Spinal cord (tissue), 10 donors: Measurements from ENCODE around the gene PIGB. TPM values are rescaled to one million over a fixed set of nuclear protein-coding genes. Genes with fewer than 3 reads are reported as not detected.
"Not testable (repeated sequence)": the region's sequence is repeated elsewhere in the genome, so short reads cannot be mapped to it uniquely, and the experiment has no call there.

Experiments
- DNase-seq, 6 donors: peaks; one replicate each; pipeline versions ENCODE4 v3.0.0 to v3.0.0-alpha.2; 2013 to 2015; ENCODE audit warnings: low spot score in 6 of 6, low read depth in 4 of 6
- H3K27ac ChIP-seq: one replicate; pipeline ENCODE4 v1.5.1; 2013; ENCODE audit warnings: low read depth, low read length, control low read depth
- H3K27me3 ChIP-seq: one replicate; pipeline ENCODE4 v1.6.1; 2013; ENCODE audit warnings: low read length; ENCODE audit not compliant: control insufficient read depth, insufficient read depth
- H3K36me3 ChIP-seq: one replicate; pipeline ENCODE4 v1.6.1; 2013; ENCODE audit warnings: low read length; ENCODE audit not compliant: control insufficient read depth, insufficient read depth
- H3K4me1 ChIP-seq: one replicate; pipeline ENCODE4 v1.6.1; 2013; ENCODE audit warnings: low read length; ENCODE audit not compliant: control insufficient read depth, insufficient read depth
- H3K4me3 ChIP-seq: one replicate; pipeline ENCODE4 v1.5.1; 2013; ENCODE audit warnings: low read depth, low read length, control low read depth
- H3K9me3 ChIP-seq: one replicate; pipeline ENCODE4 v1.6.1; 2013; ENCODE audit warnings: low read length; ENCODE audit not compliant: control insufficient read depth, insufficient read depth
- WGBS: methylation state at CpG from one replicate; pipeline ENCODE4 v1.1.5; 2013; ENCODE audit warnings: missing lambda C conversion rate; ENCODE audit not compliant: insufficient coverage; 5-methylcytosine and 5-hydroxymethylcytosine counted together
- polyA plus RNA-seq, 2 donors: library from polyadenylated mRNA; unstranded; fragments of 120-200 nt; gene quantifications; one replicate each; pipeline ENCODE4 v1.2.1, GENCODE V29; 2013; ENCODE audit not compliant: insufficient read length in 2 of 2
- total RNA-seq, 2 donors: library from RNA; depleted of rRNA in 1 of 2; stranded (reverse); fragments of 120-200 nt in 1 of 2; fragments of >200 nt in 1 of 2; gene quantifications; one replicate each; pipeline versions ENCODE4 v1.2.3 to v1.2.4, GENCODE V29; 2013 to 2014
- donor health status: healthy.

Gene PIGB
- total and polyA plus RNA-seq, 4 donors = 11.6 to 19.1 (median 14.9) TPM

- no peak for DNase-seq
- Histone ChIP-seq H3K4me3 (no peak overlapping the region), H3K36me3 (no peaks in the 10 kb centered on the region), H3K9me3 (no peaks in the 10 kb centered on the region), H3K4me1 (no peaks in the 10 kb centered on the region), H3K27ac (no peak overlapping the region), H3K27me3 (no peaks in the 10 kb centered on the region)
These were observed 21.7 kb upstream of the PIGB start for GRCh38 chr15:55297315-55297714.

- not testable (repeated sequence) for H3K36me3 ChIP-seq, H3K9me3 ChIP-seq, H3K27ac ChIP-seq, H3K4me1 ChIP-seq, DNase-seq, H3K27me3 ChIP-seq, H3K4me3 ChIP-seq
- WGBS = no CpG with 5 or more reads among the region's 32 CpGs
These were observed 16.2 kb upstream of the PIGB start for GRCh38 chr15:55302801-55303200.

DNA sequence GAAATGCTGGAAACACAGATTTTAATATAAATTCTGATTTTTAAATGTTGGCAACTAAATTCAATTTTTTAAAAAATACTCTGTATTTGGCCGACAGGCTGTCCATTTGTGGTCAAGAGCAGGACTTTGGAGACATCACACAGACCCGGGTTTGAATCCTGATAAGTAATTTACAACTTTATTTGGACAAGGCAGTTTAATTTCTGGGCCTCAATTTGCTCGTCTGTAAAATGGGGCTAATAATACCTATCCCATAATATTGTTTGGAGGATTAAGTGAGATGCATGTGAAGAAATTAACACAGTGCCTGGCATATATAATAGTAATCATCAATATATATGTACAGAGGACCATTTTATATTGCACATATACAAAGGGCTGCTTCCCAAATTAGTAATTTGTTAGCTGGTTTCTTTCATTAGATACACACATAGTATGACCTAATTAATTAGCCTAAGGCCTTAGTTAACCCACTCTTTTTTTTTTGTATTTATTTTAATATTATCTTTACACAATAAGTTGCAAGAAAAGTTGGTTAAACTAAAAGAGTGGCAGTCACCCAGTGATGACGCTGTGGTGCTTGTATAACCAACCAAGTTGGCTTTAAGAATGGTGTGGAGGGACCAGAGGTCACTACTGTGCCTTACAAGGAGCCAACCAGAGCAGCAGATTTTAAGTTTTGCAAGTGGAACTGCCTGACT is 665 bp downstream of the PIGB start:
- 88% methylated on average over 1 of the region's 4 CpGs for WGBS
- peak overlapping the region; percentile 97 for H3K4me3 ChIP-seq

DNA sequence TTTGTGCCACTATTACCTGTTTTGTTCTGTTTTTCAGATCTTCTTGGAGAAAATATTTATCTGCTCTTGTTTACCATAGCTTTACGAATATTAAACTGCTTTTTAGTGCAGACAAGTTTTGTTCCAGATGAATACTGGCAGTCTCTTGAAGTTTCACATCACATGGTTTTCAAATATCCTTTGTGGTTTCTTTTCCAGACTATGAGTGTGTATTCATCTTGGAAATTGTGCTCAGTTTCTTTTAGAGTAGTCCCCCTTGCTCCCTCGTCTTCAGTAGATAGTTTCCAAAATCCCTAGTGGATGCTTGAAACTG is 1.2 kb downstream of the PIGB start:
- no peak for DNase-seq
- no peak overlapping the region for H3K4me3 ChIP-seq
- WGBS = no CpG with 5 or more reads among the region's 2 CpGs
- no peak overlapping the region for H3K27ac ChIP-seq
- no peaks in the 10 kb centered on the region for H3K36me3 ChIP-seq
- no peaks in the 10 kb centered on the region for H3K27me3 ChIP-seq
- H3K4me1 ChIP-seq = peaks cover 8% of the 10 kb centered on the region
- H3K9me3 ChIP-seq = no peaks in the 10 kb centered on the region

More for the DNA sequence above, 665 bp downstream of the PIGB start:
- H3K4me1 ChIP-seq = peaks cover 8% of the 10 kb centered on the region
- no peak for DNase-seq
- H3K9me3 ChIP-seq = no peaks in the 10 kb centered on the region
- H3K27me3 ChIP-seq = no peaks in the 10 kb centered on the region
- peak overlapping the region; percentile 84 for H3K27ac ChIP-seq
- H3K36me3 ChIP-seq = no peaks in the 10 kb centered on the region

GRCh38 chr15:55320963-55321362 is 1.9 kb downstream of the PIGB start:
- no CpG with 5 or more reads among the region's 1 CpG for WGBS
- no peak for DNase-seq
- H3K27me3 ChIP-seq = no peaks in the 10 kb centered on the region
- no peak overlapping the region for H3K4me3 ChIP-seq
- peaks cover 4% of the 10 kb centered on the region for H3K36me3 ChIP-seq
- peaks cover 8% of the 10 kb centered on the region for H3K4me1 ChIP-seq
- no peaks in the 10 kb centered on the region for H3K9me3 ChIP-seq
- no peak overlapping the region for H3K27ac ChIP-seq

- no peak overlapping the region for H3K4me3 ChIP-seq
- no peaks in the 10 kb centered on the region for H3K27me3 ChIP-seq
- DNase-seq = no peak
- no peak overlapping the region for H3K27ac ChIP-seq
- 39% methylated on average over 2 of the region's 5 CpGs for WGBS
- H3K4me1 ChIP-seq = peaks cover 8% of the 10 kb centered on the region
- no peaks in the 10 kb centered on the region for H3K9me3 ChIP-seq
- H3K36me3 ChIP-seq = peaks cover 7% of the 10 kb centered on the region
These were observed 3.4 kb downstream of the PIGB start for GRCh38 chr15:55322467-55322866.

GRCh38 chr15:55327387-55327786 is 8.4 kb downstream of the PIGB start:
- H3K9me3 ChIP-seq = no peaks in the 10 kb centered on the region
- WGBS = no CpG with 5 or more reads among the region's 1 CpG
- H3K4me1 ChIP-seq = no peaks in the 10 kb centered on the region
- no peak overlapping the region for H3K4me3 ChIP-seq
- H3K36me3 ChIP-seq = peaks cover 15% of the 10 kb centered on the region
- no peaks in the 10 kb centered on the region for H3K27me3 ChIP-seq
- DNase-seq = no peak
- H3K27ac ChIP-seq = no peak overlapping the region

DNA sequence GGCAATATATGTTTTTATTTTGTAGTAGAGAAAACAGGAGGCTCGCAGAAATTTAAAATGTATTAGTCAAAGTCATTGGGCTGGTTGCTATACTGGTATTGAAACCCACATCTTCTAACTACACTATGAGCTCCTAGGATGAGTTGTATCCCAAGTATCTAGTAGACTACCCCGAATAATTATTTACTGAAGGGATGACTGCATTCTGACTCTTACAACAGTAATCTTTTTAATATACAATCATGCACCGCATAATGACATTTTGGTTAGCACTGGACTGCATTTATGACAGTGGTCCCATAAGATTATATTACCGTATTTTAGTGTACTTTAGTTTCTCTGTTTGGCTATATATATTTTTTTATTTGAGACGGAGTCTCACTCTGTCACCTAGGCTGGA is 15.3 kb downstream of the PIGB start:
- DNase-seq = no peak

DNA sequence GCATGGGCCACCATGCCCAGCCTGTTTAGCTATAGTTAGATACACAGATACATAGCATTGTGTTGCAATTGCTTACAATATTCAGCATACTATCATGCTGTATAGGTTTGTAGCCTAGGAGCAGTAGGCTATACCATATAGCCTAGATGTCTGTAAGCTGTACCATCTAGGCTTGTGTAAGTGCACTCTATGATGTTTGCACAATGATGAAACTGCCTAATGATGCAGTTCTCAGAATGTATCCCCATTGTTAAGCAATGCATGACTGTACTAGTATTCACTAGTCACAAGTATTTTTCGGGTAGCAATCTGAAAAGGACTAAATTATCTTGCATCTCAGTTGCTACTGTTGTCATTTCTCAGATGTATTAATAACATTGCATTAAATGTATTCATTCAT is 16.0 kb downstream of the PIGB start:
- no peak for DNase-seq
- Histone ChIP-seq H3K4me1 (no peaks in the 10 kb centered on the region), H3K27me3 (no peaks in the 10 kb centered on the region), H3K4me3 (no peak overlapping the region), H3K36me3 (peaks cover 19% of the 10 kb centered on the region), H3K9me3 (no peaks in the 10 kb centered on the region), H3K27ac (no peak overlapping the region)
- no CpG with 5 or more reads among the region's 1 CpG for WGBS

More for the DNA sequence above, 15.3 kb downstream of the PIGB start:
- no peak overlapping the region for H3K4me3 ChIP-seq
- H3K4me1 ChIP-seq = no peaks in the 10 kb centered on the region
- H3K9me3 ChIP-seq = no peaks in the 10 kb centered on the region
- peaks cover 19% of the 10 kb centered on the region for H3K36me3 ChIP-seq
- no CpG with 5 or more reads among the region's 5 CpGs for WGBS
- no peak overlapping the region for H3K27ac ChIP-seq
- no peaks in the 10 kb centered on the region for H3K27me3 ChIP-seq

GRCh38 chr15:55337160-55337559 is 18.1 kb downstream of the PIGB start:
- H3K4me1 ChIP-seq = no peaks in the 10 kb centered on the region
- DNase-seq = no peak
- H3K27ac ChIP-seq = no peak overlapping the region
- no peaks in the 10 kb centered on the region for H3K27me3 ChIP-seq
- no peak overlapping the region for H3K4me3 ChIP-seq
- peaks cover 11% of the 10 kb centered on the region for H3K36me3 ChIP-seq
- H3K9me3 ChIP-seq = no peaks in the 10 kb centered on the region
- WGBS = no CpG with 5 or more reads among the region's 1 CpG
